Sigmoid colon (tissue), 7 donors: Measurements from ENCODE around the gene NKAIN4. TPM values are rescaled to one million over a fixed set of nuclear protein-coding genes. Genes with fewer than 3 reads are reported as not detected.

Experiments used
- DNase-seq: peaks from one replicate; pipeline ENCODE4 v3.0.0-alpha.2; 2019
- H3K27ac ChIP-seq, 4 donors: fragments of 200-600 bp; sonication (generic); one replicate each; pipeline ENCODE4 v1.5.1; 2016 to 2019; ENCODE audit warnings: mild to moderate bottlenecking in 1 of 4
- H3K27me3 ChIP-seq, 3 donors: fragments of 200-600 bp; sonication (generic); one replicate each; pipeline ENCODE4 v1.5.1; 2019; ENCODE audit warnings: mild to moderate bottlenecking in 1 of 3
- H3K36me3 ChIP-seq, 4 donors: fragments of 200-600 bp; sonication (generic); one replicate each; pipeline ENCODE4 v1.5.1; 2016 to 2019
- H3K4me1 ChIP-seq, 4 donors: fragments of 200-600 bp; sonication (generic); one replicate each; pipeline ENCODE4 v1.5.1; 2017 to 2019
- H3K4me3 ChIP-seq, 4 donors: fragments of 200-600 bp; sonication (generic); one replicate each; pipeline ENCODE4 v1.5.1; 2017 to 2019; ENCODE audit warnings: mild to moderate bottlenecking in 2 of 4, moderate library complexity in 1 of 4
- H3K9me3 ChIP-seq, 4 donors: fragments of 200-600 bp in 3 of 4; sonication (generic) in 3 of 4; one replicate each; pipeline versions ENCODE4 v1.5.1 to v1.6.1; 2013 to 2019
- CTCF ChIP-seq, 4 experiments: fragments of 450-650 bp in 3 of 4; fragments of 200-600 bp in 1 of 4; IDR thresholded peaks; one replicate each; pipeline ENCODE4 v1.5.1; 2016 to 2019; ENCODE audit warnings: antibody characterized with exemption in 4 of 4, mild to moderate bottlenecking in 3 of 4, moderate library complexity in 2 of 4
- EP300 ChIP-seq, 4 donors: sonication (generic); formaldehyde crosslinking; IDR thresholded peaks; one replicate each; pipeline ENCODE4 v1.6.1; 2017; ENCODE audit warnings: antibody characterized with exemption in 4 of 4
- POLR2A ChIP-seq, 2 donors: fragments of 450-650 bp; IDR thresholded peaks; one replicate each; pipeline ENCODE4 v1.6.1; 2016; ENCODE audit warnings: antibody characterized with exemption in 2 of 2, mild to moderate bottlenecking in 2 of 2, moderate library complexity in 2 of 2
- POLR2AphosphoS5 ChIP-seq, 4 donors: sonication (generic); formaldehyde crosslinking; IDR thresholded peaks; one replicate each; pipeline ENCODE4 v1.6.1; 2017; ENCODE audit warnings: antibody characterized with exemption in 4 of 4
- WGBS, 2 donors: extraction: QIAGEN DNeasy Blood & Tissue Kit; methylation state at CpG; one replicate each; pipeline ENCODE4 v1.1.7; 2013; 5-methylcytosine and 5-hydroxymethylcytosine counted together
- intact Hi-C: fragments of 100-400 bp; cut with DNase I; formaldehyde crosslinking; loops from one replicate; pipeline ENCODE4 v1.15.1; 2023
- polyA plus RNA-seq, 3 donors: library from polyadenylated mRNA; stranded (reverse); fragments of 200-250 nt; gene quantifications; one replicate each; pipeline ENCODE4 v1.2.3, GENCODE V29; 2013
- total RNA-seq, 4 donors: library from RNA; depleted of rRNA; stranded (reverse); fragments of >200 nt; gene quantifications; one replicate each; pipeline ENCODE4 v1.1.0, GENCODE V29; 2016
- donor health status: healthy with polysubstance abuse.
- donor health status: Bipolar disorder and iron deficiency.
- donor health status: healthy.

The NKAIN4 gene
- total and polyA plus RNA-seq, 7 donors, result 0.33 to 4.4 (median 0.95) TPM; not detected in 2

- TF ChIP-seq CTCF (IDR thresholded peaks at IDR 0.05) (no peak), POLR2A (IDR thresholded peaks at IDR 0.05) (no peak), EP300 (IDR thresholded peaks at IDR 0.05) (no peak), POLR2AphosphoS5 (IDR thresholded peaks at IDR 0.05) (no peak)
- 92 to 96% methylated on average over 5 of the region's 5 CpGs for WGBS, 2 donors
- Histone ChIP-seq H3K4me3 (no peak overlapping the region), H3K4me1 (peaks cover 0 to 24% (median 14%) of the 10 kb centered on the region in 4 donors), H3K36me3 (peaks cover 25 to 95% (median 50%) of the 10 kb centered on the region in 4 donors), H3K27ac (no peak overlapping the region), H3K9me3 (no peaks in the 10 kb centered on the region), H3K27me3 (no peaks in the 10 kb centered on the region)
- DNase-seq, result no peak
- intact Hi-C loops, result no loop called here
These were observed 49.9 kb downstream of the NKAIN4 start for GRCh38 chr20:63204362-63204761.

GRCh38 chr20:63202811-63203526, 51.3 kb downstream of the NKAIN4 start:
- Histone ChIP-seq H3K36me3 (peaks cover 25 to 83% (median 40%) of the 10 kb centered on the region in 4 donors), H3K4me1 (peaks cover 0 to 37% (median 24%) of the 10 kb centered on the region in 4 donors), H3K9me3 (no peaks in the 10 kb centered on the region), H3K4me3 (no peak overlapping the region), H3K27ac (no peak overlapping the region), H3K27me3 (no peaks in the 10 kb centered on the region)
- WGBS, 2 donors, result 95% methylated on average over 29 of the region's 29 CpGs
- TF ChIP-seq POLR2AphosphoS5 (IDR thresholded peaks at IDR 0.05) (no peak), POLR2A (IDR thresholded peaks at IDR 0.05) (no peak), CTCF (IDR thresholded peaks at IDR 0.05) (no peak), EP300 (IDR thresholded peaks at IDR 0.05) (no peak)
- intact Hi-C loops, result no loop called here
- no peak for DNase-seq

GRCh38 chr20:63202021-63202420, 52.2 kb downstream of the NKAIN4 start:
- H3K27ac ChIP-seq, result no peak overlapping the region
- H3K4me1 ChIP-seq, result peaks cover 0 to 41% (median 30%) of the 10 kb centered on the region in 4 donors
- WGBS, 2 donors, result 92 to 93% methylated on average over 17 of the region's 17 CpGs
- H3K4me3 ChIP-seq, result no peak overlapping the region
- H3K27me3 ChIP-seq, result no peaks in the 10 kb centered on the region
- intact Hi-C loops, result no loop called here
- H3K36me3 ChIP-seq, result peaks cover 25 to 74% (median 37%) of the 10 kb centered on the region in 4 donors
- H3K9me3 ChIP-seq, result no peaks in the 10 kb centered on the region
- no peak for DNase-seq
- no peak for TF ChIP-seq EP300 (IDR thresholded peaks at IDR 0.05)
- TF ChIP-seq POLR2A (IDR thresholded peaks at IDR 0.05), result no peak

GRCh38 chr20:63198606-63199005, 55.7 kb downstream of the NKAIN4 start:
- WGBS, 2 donors, result 76 to 79% methylated on average over 7 of the region's 7 CpGs
- H3K27me3 ChIP-seq, result no peaks in the 10 kb centered on the region
- intact Hi-C loops, result no loop called here
- H3K9me3 ChIP-seq, result no peaks in the 10 kb centered on the region
- TF ChIP-seq EP300 (IDR thresholded peaks at IDR 0.05), result no peak
- TF ChIP-seq POLR2AphosphoS5 (IDR thresholded peaks at IDR 0.05), result no peak
- TF ChIP-seq POLR2A (IDR thresholded peaks at IDR 0.05), result no peak
- no peak overlapping the region for H3K27ac ChIP-seq
- H3K36me3 ChIP-seq, result peaks cover 21 to 62% (median 30%) of the 10 kb centered on the region in 4 donors
- DNase-seq, result no peak
- H3K4me1 ChIP-seq, result peaks cover 0 to 30% (median 25%) of the 10 kb centered on the region in 4 donors
- H3K4me3 ChIP-seq, result no peak overlapping the region

- DNase-seq, result no peak
- TF ChIP-seq POLR2A (IDR thresholded peaks at IDR 0.05) (no peak), CTCF (IDR thresholded peaks at IDR 0.05) (no peak), POLR2AphosphoS5 (IDR thresholded peaks at IDR 0.05) (no peak), EP300 (IDR thresholded peaks at IDR 0.05) (no peak)
- 87 to 89% methylated on average over 9 of the region's 9 CpGs for WGBS, 2 donors
- Histone ChIP-seq H3K36me3 (peaks cover 4 to 45% (median 13%) of the 10 kb centered on the region in 4 donors), H3K4me3 (no peak overlapping the region), H3K9me3 (no peaks in the 10 kb centered on the region), H3K27me3 (no peaks in the 10 kb centered on the region), H3K27ac (no peak overlapping the region), H3K4me1 (peaks cover 0 to 30% (median 25%) of the 10 kb centered on the region in 4 donors)
- intact Hi-C loops, result no loop called here
These were observed 57.3 kb downstream of the NKAIN4 start for GRCh38 chr20:63196768-63197470.
